ENCODE results near the gene ARMC5.

Gene ARMC5

GRCh38 chr16:31475946-31476302 is 16.6 kb downstream of the ARMC5 start:
- Histone ChIP-seq H3K27me3 (ENCODE audit: control insufficient read depth, low read length) (peaks cover 18% of the 10 kb centered on the region), H3K4me1 (ENCODE audit: control insufficient read depth, low read length) (peaks cover 12% of the 10 kb centered on the region), H3F3A (ENCODE audit: control insufficient read depth, insufficient read depth) (no peaks in the 10 kb centered on the region), H3K9me3 (ENCODE audit: control insufficient read depth, insufficient read depth, low read length) (no peaks in the 10 kb centered on the region), H3K4me2 (ENCODE audit: low read length) (no peak overlapping the region), H3K9me2 (replicated peaks; ENCODE audit: control insufficient read depth, low read length) (no peaks in the 10 kb centered on the region), H4K20me1 (ENCODE audit: control insufficient read depth, insufficient read depth, low read depth, low read length) (no peaks in the 10 kb centered on the region), H3K36me3 (ENCODE audit: control insufficient read depth, low read length) (no peaks in the 10 kb centered on the region), H3K27ac (ENCODE audit: low read depth, low read length) (no peak overlapping the region), H3K79me2 (ENCODE audit: control insufficient read depth, low read length) (no peaks in the 10 kb centered on the region), H3K4me3 (ENCODE audit: low read length) (no peak overlapping the region)
- no peak for TF ChIP-seq CTCF (IDR thresholded peaks at IDR 0.05; ENCODE audit: low read depth, low read length, poor library complexity, severe bottlenecking)
- no peak for TF ChIP-seq EZH2phosphoT487 (IDR thresholded peaks at IDR 0.05; ENCODE audit: borderline replicate concordance, low read length)

GRCh38 chr16:31476303-31477219 is 17.3 kb downstream of the ARMC5 start:
- no peaks in the 10 kb centered on the region for H4K20me1 ChIP-seq (ENCODE audit: control insufficient read depth, insufficient read depth, low read depth, low read length)
- H3K4me1 ChIP-seq (ENCODE audit: control insufficient read depth, low read length): peaks cover 12% of the 10 kb centered on the region
- TF ChIP-seq EZH2phosphoT487 (IDR thresholded peaks at IDR 0.05; ENCODE audit: borderline replicate concordance, low read length) (no peak), CTCF (IDR thresholded peaks at IDR 0.05; ENCODE audit: low read depth, low read length, poor library complexity, severe bottlenecking) (no peak)
- no peaks in the 10 kb centered on the region for H3K9me2 ChIP-seq (replicated peaks; ENCODE audit: control insufficient read depth, low read length)
- H3K79me2 ChIP-seq (ENCODE audit: control insufficient read depth, low read length): no peaks in the 10 kb centered on the region
- peak overlapping the region; percentile 97 for H3K4me2 ChIP-seq (ENCODE audit: low read length)
- no peaks in the 10 kb centered on the region for H3K36me3 ChIP-seq (ENCODE audit: control insufficient read depth, low read length)
- H3K27me3 ChIP-seq (ENCODE audit: control insufficient read depth, low read length): peaks cover 23% of the 10 kb centered on the region
- peak overlapping the region; percentile 80 for H3K4me3 ChIP-seq (ENCODE audit: low read length)
- H3F3A ChIP-seq (ENCODE audit: control insufficient read depth, insufficient read depth): no peaks in the 10 kb centered on the region
- H3K27ac ChIP-seq (ENCODE audit: low read depth, low read length): no peak overlapping the region
- H3K9me3 ChIP-seq (ENCODE audit: control insufficient read depth, insufficient read depth, low read length): no peaks in the 10 kb centered on the region

GRCh38 chr16:31477220-31478216 is 18.2 kb downstream of the ARMC5 start:
- no peaks in the 10 kb centered on the region for H3K9me3 ChIP-seq (ENCODE audit: control insufficient read depth, insufficient read depth, low read length)

More at GRCh38 chr16:31477220-31478216, 18.2 kb downstream of the ARMC5 start:
- H3K4me2 ChIP-seq (ENCODE audit: low read length): peak overlapping the region; percentile 97
- no peak overlapping the region for H3K27ac ChIP-seq (ENCODE audit: low read depth, low read length)
- H3K4me3 ChIP-seq (ENCODE audit: low read length): peak overlapping the region; percentile 80
- no peaks in the 10 kb centered on the region for H3K79me2 ChIP-seq (ENCODE audit: control insufficient read depth, low read length)
- H3K4me1 ChIP-seq (ENCODE audit: control insufficient read depth, low read length): peaks cover 12% of the 10 kb centered on the region
- no peaks in the 10 kb centered on the region for H3K9me2 ChIP-seq (replicated peaks; ENCODE audit: control insufficient read depth, low read length)
- H3F3A ChIP-seq (ENCODE audit: control insufficient read depth, insufficient read depth): no peaks in the 10 kb centered on the region
- H3K36me3 ChIP-seq (ENCODE audit: control insufficient read depth, low read length): no peaks in the 10 kb centered on the region
- peaks cover 26% of the 10 kb centered on the region for H3K27me3 ChIP-seq (ENCODE audit: control insufficient read depth, low read length)
- TF ChIP-seq CTCF (IDR thresholded peaks at IDR 0.05; ENCODE audit: low read depth, low read length, poor library complexity, severe bottlenecking) (no peak), EZH2phosphoT487 (IDR thresholded peaks at IDR 0.05; ENCODE audit: borderline replicate concordance, low read length) (no peak)
- H4K20me1 ChIP-seq (ENCODE audit: control insufficient read depth, insufficient read depth, low read depth, low read length): no peaks in the 10 kb centered on the region
